ENCODE measurements around the gene ZNF423.

- TF ChIP-seq CTCF (IDR thresholded peaks at IDR 0.05) = no peak
- TF ChIP-seq POLR2A (IDR thresholded peaks at IDR 0.05) = no peak
These were observed 156.7 kb downstream of the ZNF423 start for GRCh38 chr16:49698931-49699840.

Measured in lower leg skin (tissue), 3 donors.